Muscle of leg (tissue), 11 donors: ENCODE data around the gene RAD1. TPM values are rescaled to one million over a fixed set of nuclear protein-coding genes. Genes with fewer than 3 reads are reported as not detected.

Experiments used
- DNase-seq: peaks from one replicate; pipeline ENCODE4 v3.0.0; 2013
- H3K27ac ChIP-seq: one replicate; pipeline ENCODE4 v1.5.1; 2013; ENCODE audit warnings: mild to moderate bottlenecking, low read length, control low read depth
- H3K27me3 ChIP-seq: one replicate; pipeline ENCODE4 v1.6.1; 2013; ENCODE audit warnings: low read length; ENCODE audit not compliant: control insufficient read depth, insufficient read depth
- H3K36me3 ChIP-seq: one replicate; pipeline ENCODE4 v1.6.1; 2013; ENCODE audit warnings: low read length; ENCODE audit not compliant: control insufficient read depth, insufficient read depth
- H3K4me1 ChIP-seq: one replicate; pipeline ENCODE4 v1.6.1; 2013; ENCODE audit warnings: low read length; ENCODE audit not compliant: control insufficient read depth, insufficient read depth
- H3K4me3 ChIP-seq: one replicate; pipeline ENCODE4 v1.5.1; 2013; ENCODE audit warnings: low read length, control low read depth
- H3K9me3 ChIP-seq: replicated peaks from 2 replicates; pipeline ENCODE4 v1.6.1; 2013; ENCODE audit warnings: low read depth, low read length; ENCODE audit not compliant: control insufficient read depth
- WGBS: methylation state at CpG from one replicate; pipeline ENCODE4 v1.1.5; 2013; ENCODE audit warnings: missing lambda C conversion rate; ENCODE audit not compliant: insufficient coverage; 5-methylcytosine and 5-hydroxymethylcytosine counted together
- polyA plus RNA-seq, 8 donors: library from polyadenylated mRNA; unstranded; fragments of 120-200 nt; gene quantifications; one replicate each; pipeline versions ENCODE4 v1.2.1 to v1.2.3, GENCODE V29; 2013; ENCODE audit warnings: inconsistent platforms in 1 of 8, low replicate concordance in 1 of 8; ENCODE audit not compliant: insufficient read length in 8 of 8, insufficient read depth in 1 of 8
- total RNA-seq: library from RNA; stranded (reverse); fragments of 120-200 nt; gene quantifications from one replicate; pipeline ENCODE4 v1.2.4, GENCODE V29; 2013

The RAD1 gene
- total and polyA plus RNA-seq, 9 donors: 17.4 to 25.1 (median 20.5) TPM

- Histone ChIP-seq H3K27ac (no peak overlapping the region), H3K27me3 (no peaks in the 10 kb centered on the region), H3K4me1 (peaks cover 5% of the 10 kb centered on the region), H3K4me3 (no peak overlapping the region), H3K36me3 (peaks cover 8% of the 10 kb centered on the region), H3K9me3 (no peaks in the 10 kb centered on the region)
- DNase-seq: no peak
- WGBS: 93% methylated on average over 2 of the region's 4 CpGs
Measured at GRCh38 chr5:34919077-34919476, 3.8 kb upstream of the RAD1 start.

GRCh38 chr5:34918025-34918424 is 2.7 kb upstream of the RAD1 start:
- Histone ChIP-seq H3K4me3 (no peak overlapping the region), H3K36me3 (peaks cover 3% of the 10 kb centered on the region), H3K9me3 (no peaks in the 10 kb centered on the region), H3K27ac (no peak overlapping the region), H3K4me1 (peaks cover 7% of the 10 kb centered on the region), H3K27me3 (no peaks in the 10 kb centered on the region)
- no CpG with 5 or more reads among the region's 4 CpGs for WGBS
- DNase-seq: no peak

DNA sequence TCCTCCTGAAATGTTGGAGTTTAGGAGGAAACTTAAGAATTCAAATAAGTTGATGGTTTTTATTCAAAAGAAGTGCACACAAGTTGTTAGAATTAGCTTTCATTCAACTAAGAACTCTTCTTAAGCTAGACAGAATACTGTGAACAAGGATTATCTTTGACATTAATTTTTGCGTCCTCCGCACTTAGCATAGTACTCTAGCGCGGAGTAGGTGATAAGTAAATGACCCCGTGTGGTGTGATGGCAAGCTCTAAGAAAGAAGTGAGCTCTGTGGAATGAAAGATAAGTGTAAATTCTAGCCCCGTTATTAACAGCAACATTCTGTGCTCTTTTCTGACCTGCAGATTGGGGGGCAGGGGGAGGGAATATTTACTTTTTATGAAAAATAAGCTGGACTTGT is 1.2 kb upstream of the RAD1 start:
- DNase-seq: no peak
- no peak overlapping the region for H3K27ac ChIP-seq
- no CpG with 5 or more reads among the region's 6 CpGs for WGBS

GRCh38 chr5:34915856-34916192 is 520 bp upstream of the RAD1 start:
- peak overlapping the region; percentile 91 for H3K4me3 ChIP-seq
- H3K27ac ChIP-seq: peak overlapping the region; percentile 93
- DNase-seq: no peak
- H3K9me3 ChIP-seq: no peaks in the 10 kb centered on the region
- 0% methylated on average over 16 of the region's 20 CpGs for WGBS
- peaks cover 7% of the 10 kb centered on the region for H3K4me1 ChIP-seq
- no peaks in the 10 kb centered on the region for H3K27me3 ChIP-seq
- H3K36me3 ChIP-seq: peaks cover 11% of the 10 kb centered on the region

More for the DNA sequence above, 1.2 kb upstream of the RAD1 start:
- no peaks in the 10 kb centered on the region for H3K9me3 ChIP-seq
- H3K4me1 ChIP-seq: peaks cover 7% of the 10 kb centered on the region
- peaks cover 5% of the 10 kb centered on the region for H3K36me3 ChIP-seq
- H3K27me3 ChIP-seq: no peaks in the 10 kb centered on the region
- peak overlapping the region; percentile 91 for H3K4me3 ChIP-seq

DNA sequence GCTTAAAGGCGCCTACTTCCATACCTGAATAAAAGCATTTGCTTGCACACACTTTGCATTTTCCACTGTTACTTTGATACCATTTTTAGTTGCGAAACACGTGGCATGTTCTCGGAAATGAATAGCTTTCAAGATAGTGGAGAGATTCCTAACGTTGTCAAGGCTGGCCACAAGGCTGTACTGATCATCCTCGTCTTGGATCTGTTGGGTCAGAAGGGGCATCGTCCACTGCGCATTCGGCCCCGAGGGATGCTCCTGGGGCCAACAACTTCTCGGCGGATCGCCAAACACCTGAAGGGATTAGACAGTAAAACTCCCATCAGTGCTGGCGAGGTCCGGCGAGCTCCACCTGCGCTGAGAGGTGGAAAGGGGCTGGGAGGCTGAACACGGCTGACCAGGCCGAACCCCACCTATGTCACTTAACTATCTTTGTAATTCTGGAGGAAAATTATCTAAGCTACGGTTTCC is 599 bp downstream of the RAD1 start:
- H3K4me1 ChIP-seq: peaks cover 7% of the 10 kb centered on the region
- H3K27ac ChIP-seq: peak overlapping the region; percentile 93
- WGBS: 1% methylated on average over 15 of the region's 20 CpGs
- no peaks in the 10 kb centered on the region for H3K9me3 ChIP-seq
- DNase-seq: no peak
- peak overlapping the region; percentile 91 for H3K4me3 ChIP-seq
- H3K36me3 ChIP-seq: peaks cover 21% of the 10 kb centered on the region
- H3K27me3 ChIP-seq: no peaks in the 10 kb centered on the region

- peaks cover 22% of the 10 kb centered on the region for H3K36me3 ChIP-seq
- no peak overlapping the region for H3K4me3 ChIP-seq
- no CpG with 5 or more reads among the region's 2 CpGs for WGBS
- no peak for DNase-seq
- peaks cover 7% of the 10 kb centered on the region for H3K4me1 ChIP-seq
- no peak overlapping the region for H3K27ac ChIP-seq
- no peaks in the 10 kb centered on the region for H3K9me3 ChIP-seq
- H3K27me3 ChIP-seq: no peaks in the 10 kb centered on the region
Measured at GRCh38 chr5:34913072-34913471, 2.2 kb downstream of the RAD1 start.

GRCh38 chr5:34905564-34905963 is 9.7 kb downstream of the RAD1 start:
- Histone ChIP-seq H3K9me3 (no peaks in the 10 kb centered on the region), H3K4me1 (no peaks in the 10 kb centered on the region), H3K27ac (no peak overlapping the region), H3K4me3 (no peak overlapping the region), H3K27me3 (no peaks in the 10 kb centered on the region), H3K36me3 (peaks cover 20% of the 10 kb centered on the region)
- no CpG with 5 or more reads among the region's 2 CpGs for WGBS
- no peak for DNase-seq

DNA sequence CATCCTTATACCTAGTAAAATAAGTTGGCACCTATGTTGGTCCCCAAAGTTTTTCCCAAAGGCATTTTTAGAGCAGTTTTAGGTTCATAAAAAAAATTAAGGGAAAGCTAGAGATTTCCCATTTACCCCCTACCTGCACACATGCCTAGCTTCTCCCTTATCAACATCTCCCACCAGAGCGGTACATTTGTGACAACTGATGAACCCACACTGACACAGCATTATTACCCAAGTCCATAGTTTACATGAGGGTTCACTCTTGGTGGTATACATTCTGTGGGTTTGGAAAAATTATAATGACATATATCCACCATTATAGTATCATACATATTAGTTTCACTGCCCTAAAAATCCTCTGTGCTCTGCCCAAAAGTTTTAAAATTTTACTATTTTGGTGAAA is 12.0 kb downstream of the RAD1 start:
- H3K27me3 ChIP-seq: no peaks in the 10 kb centered on the region
- H3K4me3 ChIP-seq: no peak overlapping the region
- DNase-seq: no peak
- H3K36me3 ChIP-seq: peaks cover 12% of the 10 kb centered on the region
- H3K9me3 ChIP-seq: no peaks in the 10 kb centered on the region
- no peak overlapping the region for H3K27ac ChIP-seq
- no peaks in the 10 kb centered on the region for H3K4me1 ChIP-seq
- no CpG with 5 or more reads among the region's 1 CpG for WGBS

GRCh38 chr5:34900652-34901051 is 14.7 kb downstream of the RAD1 start:
- H3K36me3 ChIP-seq: peaks cover 4% of the 10 kb centered on the region
- 33% methylated on average over 1 of the region's 6 CpGs for WGBS
- no peak overlapping the region for H3K4me3 ChIP-seq
- no peak overlapping the region for H3K27ac ChIP-seq
- no peak for DNase-seq
- H3K9me3 ChIP-seq: no peaks in the 10 kb centered on the region
- no peaks in the 10 kb centered on the region for H3K27me3 ChIP-seq
- H3K4me1 ChIP-seq: no peaks in the 10 kb centered on the region

DNA sequence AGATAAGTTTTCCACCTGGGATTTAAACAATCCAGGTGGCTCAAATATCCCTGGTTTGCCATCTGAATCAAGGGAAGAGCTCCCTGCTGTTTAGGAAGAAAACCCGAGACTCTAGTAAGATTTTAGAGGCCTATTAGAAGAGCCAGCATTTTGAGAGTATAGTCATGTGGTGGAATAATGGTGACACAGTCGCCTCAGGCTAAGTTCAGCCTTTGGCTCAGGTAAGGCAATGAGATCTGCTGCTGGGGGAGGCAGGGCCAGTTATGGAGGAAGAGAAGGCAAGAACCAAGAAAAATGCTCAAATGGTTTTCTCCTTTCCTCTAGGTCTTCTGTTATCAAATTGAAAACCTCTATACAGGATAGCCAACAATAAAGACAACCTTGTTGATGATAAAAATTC is 16.2 kb downstream of the RAD1 start:
- no peaks in the 10 kb centered on the region for H3K27me3 ChIP-seq
- H3K4me1 ChIP-seq: no peaks in the 10 kb centered on the region
- no peak overlapping the region for H3K4me3 ChIP-seq
- 79% methylated on average over 2 of the region's 2 CpGs for WGBS
- DNase-seq: no peak
- peaks cover 2% of the 10 kb centered on the region for H3K36me3 ChIP-seq
- no peak overlapping the region for H3K27ac ChIP-seq
- no peaks in the 10 kb centered on the region for H3K9me3 ChIP-seq

GRCh38 chr5:34898258-34898895 is 16.9 kb downstream of the RAD1 start:
- no peak overlapping the region for H3K27ac ChIP-seq
- peak; percentile 86 for DNase-seq
- no peaks in the 10 kb centered on the region for H3K9me3 ChIP-seq
- no peaks in the 10 kb centered on the region for H3K4me1 ChIP-seq
- 0% methylated on average over 2 of the region's 3 CpGs for WGBS
- peaks cover 2% of the 10 kb centered on the region for H3K36me3 ChIP-seq
- H3K4me3 ChIP-seq: no peak overlapping the region
- no peaks in the 10 kb centered on the region for H3K27me3 ChIP-seq
